BJ (cell line): Measurements from ENCODE around the gene NISCH. TPM values are rescaled to one million over a fixed set of nuclear protein-coding genes. Genes with fewer than 3 reads are reported as not detected.

Experiments used
- CTCF ChIA-PET: fragments of 350-600 bp; formaldehyde crosslinking; extraction: SDS; loops from one replicate; lab custom pipeline; 2021; ENCODE audit warnings: antibody characterized with exemption, inconsistent platforms; lab: Yijun Ruan, JAX
- POLR2A ChIA-PET: fragments of 300-600 bp; sonication (Branson Sonifier 250); formaldehyde crosslinking; extraction: SDS; loops from one replicate; lab custom pipeline; 2021; ENCODE audit warnings: antibody characterized with exemption; lab: Charles Lee
- DNase-seq: peaks from one replicate; pipeline ENCODE4 v3.0.0-alpha.2; 2011; ENCODE audit warnings: low read depth
- H3K27me3 ChIP-seq: 2 replicates; pipeline ENCODE4 v1.6.0; 2011; ENCODE audit warnings: low read length; ENCODE audit not compliant: control insufficient read depth, insufficient read depth
- H3K36me3 ChIP-seq: 2 replicates; pipeline ENCODE4 v1.5.1; 2011; ENCODE audit warnings: low read length; ENCODE audit not compliant: control insufficient read depth, insufficient read depth
- H3K4me3 ChIP-seq: 2 replicates; pipeline ENCODE4 v1.5.1; 2011; ENCODE audit warnings: low read depth, mild to moderate bottlenecking, control low read depth, low read length
- CTCF ChIP-seq: IDR thresholded peaks from 2 replicates; pipeline ENCODE4 v1.5.1; 2011; ENCODE audit warnings: low read depth, mild to moderate bottlenecking, control low read depth, inconsistent platforms, low read length, moderate library complexity; ENCODE audit not compliant: insufficient read depth
- polyA plus RNA-seq: library from polyadenylated mRNA; depleted of rRNA; stranded (reverse); fragments of >200 nt; gene quantifications from 2 replicates; pipeline ENCODE4 v1.2.3, GENCODE V29; 2011

Gene NISCH
- polyA plus RNA-seq, 1 experiment: 95.3 TPM

GRCh38 chr3:52512727-52513126 is 57.3 kb downstream of the NISCH start:
- Histone ChIP-seq H3K27me3 (peaks cover 4% of the 10 kb centered on the region), H3K36me3 (no peaks in the 10 kb centered on the region), H3K4me3 (no peak overlapping the region)
- CTCF ChIA-PET: no interaction called here
- no peak for DNase-seq
- TF ChIP-seq CTCF: no peak
- POLR2A ChIA-PET: no interaction called here

GRCh38 chr3:52513281-52513680 is 57.9 kb downstream of the NISCH start:
- TF ChIP-seq CTCF: no peak
- H3K4me3 ChIP-seq: no peak overlapping the region
- H3K36me3 ChIP-seq: no peaks in the 10 kb centered on the region
- DNase-seq: no peak
- POLR2A ChIA-PET: no interaction called here
- H3K27me3 ChIP-seq: peaks cover 4% of the 10 kb centered on the region
- CTCF ChIA-PET: no interaction called here

- TF ChIP-seq CTCF: no peak
- no peak overlapping the region for H3K4me3 ChIP-seq
- no peaks in the 10 kb centered on the region for H3K36me3 ChIP-seq
- peaks cover 4% of the 10 kb centered on the region for H3K27me3 ChIP-seq
- POLR2A ChIA-PET: no interaction called here
- no peak for DNase-seq
- CTCF ChIA-PET: no interaction called here
Observed at GRCh38 chr3:52514576-52514975, 59.2 kb downstream of the NISCH start.

GRCh38 chr3:52515192-52515591 is 59.8 kb downstream of the NISCH start:
- H3K27me3 ChIP-seq: peaks cover 4% of the 10 kb centered on the region
- ChIA-PET CTCF (no interaction called here), POLR2A (no interaction called here)
- H3K36me3 ChIP-seq: no peaks in the 10 kb centered on the region
- no peak for TF ChIP-seq CTCF
- no peak overlapping the region for H3K4me3 ChIP-seq
- DNase-seq: no peak

- Histone ChIP-seq H3K27me3 (peaks cover 2% of the 10 kb centered on the region), H3K36me3 (no peaks in the 10 kb centered on the region), H3K4me3 (no peak overlapping the region)
- POLR2A ChIA-PET: no interaction called here
- CTCF ChIA-PET: no interaction called here
- no peak for TF ChIP-seq CTCF
- DNase-seq: no peak
Observed at GRCh38 chr3:52516509-52517195, 61.2 kb downstream of the NISCH start.
